Endodermal cell (in vitro differentiated cells): Measurements from ENCODE around the gene ST3GAL4. TPM values are rescaled to one million over a fixed set of nuclear protein-coding genes. Genes with fewer than 3 reads are reported as not detected.

Experiments used
- DNase-seq: peaks from one replicate; pipeline ENCODE4 v3.0.0-alpha.2; 2017
- H3K27ac ChIP-seq: 2 replicates; pipeline ENCODE4 v1.5.1; 2013; ENCODE audit warnings: mild to moderate bottlenecking, low read depth, low read length, moderate library complexity
- H3K27me3 ChIP-seq: 2 replicates; pipeline ENCODE4 v1.6.1; 2013; ENCODE audit warnings: mild to moderate bottlenecking, low read length, moderate library complexity; ENCODE audit not compliant: insufficient read depth, control insufficient read depth, poor library complexity, severe bottlenecking
- H3K36me3 ChIP-seq: 2 replicates; pipeline ENCODE4 v1.7.0; 2013; ENCODE audit warnings: mild to moderate bottlenecking, low read length, moderate library complexity; ENCODE audit not compliant: control insufficient read depth, insufficient read depth
- H3K4me1 ChIP-seq: one replicate; pipeline ENCODE4 v1.7.0; 2013; ENCODE audit warnings: low read length; ENCODE audit not compliant: control insufficient read depth, insufficient read depth
- H3K4me3 ChIP-seq: 2 replicates; pipeline ENCODE4 v1.5.1; 2013; ENCODE audit warnings: mild to moderate bottlenecking, low read length, moderate library complexity
- H3K9ac ChIP-seq: 2 replicates; pipeline ENCODE4 v1.6.1; 2013; ENCODE audit warnings: mild to moderate bottlenecking, low read length, moderate library complexity; ENCODE audit not compliant: poor library complexity, severe bottlenecking; ENCODE audit errors: extremely low read depth
- H3K9me3 ChIP-seq: 2 replicates; pipeline ENCODE4 v1.6.1; 2013; ENCODE audit warnings: mild to moderate bottlenecking, low read length, moderate library complexity; ENCODE audit not compliant: control insufficient read depth
- H3K27ac Mint-ChIP-seq: 2 replicates; pipeline ENCODE4 v1.8.0; 2020; ENCODE audit warnings: mixed read lengths
- H3K27me3 Mint-ChIP-seq: 2 replicates; pipeline ENCODE4 v1.8.0; 2021; ENCODE audit warnings: mild to moderate bottlenecking, mixed read lengths; ENCODE audit not compliant: insufficient read depth
- H3K36me3 Mint-ChIP-seq: 2 replicates; pipeline ENCODE4 v1.8.0; 2020; ENCODE audit warnings: low read depth, mixed read lengths
- H3K4me1 Mint-ChIP-seq: 2 replicates; pipeline ENCODE4 v1.8.0; 2020; ENCODE audit warnings: mixed read lengths
- H3K4me3 Mint-ChIP-seq: 2 replicates; pipeline ENCODE4 v1.8.0; 2020; ENCODE audit warnings: mild to moderate bottlenecking, moderate library complexity, mixed read lengths
- H3K9me3 Mint-ChIP-seq: 2 replicates; pipeline ENCODE4 v1.8.0; 2020; ENCODE audit warnings: mild to moderate bottlenecking, mixed read lengths
- CTCF ChIP-seq: fragments of 200-600 bp; sonication (generic); conservative IDR thresholded peaks from 2 replicates; pipeline ENCODE4 v1.5.0; 2021; ENCODE audit warnings: antibody characterized with exemption, mild to moderate bottlenecking
- WGBS, 2 experiments: methylation state at CpG; one replicate each; pipeline versions ENCODE4 v1.1.5 to v1.1.7; 2013; ENCODE audit warnings: missing lambda C conversion rate in 2 of 2, mixed read lengths in 1 of 2; ENCODE audit not compliant: insufficient coverage in 1 of 2, insufficient read length in 1 of 2; 5-methylcytosine and 5-hydroxymethylcytosine counted together
- total RNA-seq, 2 donors: library from RNA; stranded (reverse); fragmentation: NEBNext Ultra II Directional in 1 of 2; extraction: Animal tissue kit (Norgen Biotek cat#: 25700) in 1 of 2; gene quantifications; 2 replicates in 1 of 2; 3 replicates in 1 of 2; pipeline ENCODE4 v1.2.1, GENCODE V29; 2021

Gene ST3GAL4
- total RNA-seq, 2 donors from 2014 or later, result 16.5 to 21.5 TPM

DNA sequence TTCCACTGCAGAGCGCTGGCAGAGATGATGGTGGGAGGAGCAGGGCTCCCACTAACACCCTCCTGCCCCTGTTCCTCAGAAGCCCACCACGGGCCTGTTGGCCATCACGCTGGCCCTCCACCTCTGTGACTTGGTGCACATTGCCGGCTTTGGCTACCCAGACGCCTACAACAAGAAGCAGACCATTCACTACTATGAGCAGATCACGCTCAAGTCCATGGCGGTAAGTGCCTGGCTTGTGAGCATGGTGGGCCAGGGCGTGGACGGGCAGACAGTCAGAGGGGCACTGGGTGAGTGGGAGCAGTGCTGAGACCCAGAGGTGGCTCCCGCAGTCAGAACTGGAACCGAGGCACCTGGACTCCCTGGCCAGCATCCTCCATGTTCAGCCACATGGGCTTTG, 57.9 kb downstream of the ST3GAL4 start:
- no peaks in the 10 kb centered on the region for H3K4me1 ChIP-seq
- H3K4me3 Mint-ChIP-seq, result no peak overlapping the region

GRCh38 chr11:126413843-126414405, 58.4 kb downstream of the ST3GAL4 start:
- peaks cover 22% of the 10 kb centered on the region for H3K27me3 ChIP-seq
- no peak overlapping the region for H3K4me3 ChIP-seq
- Mint-ChIP-seq H3K9me3 (no peaks in the 10 kb centered on the region), H3K36me3 (peaks cover 23% of the 10 kb centered on the region), H3K4me1 (peaks cover 7% of the 10 kb centered on the region), H3K4me3 (no peak overlapping the region), H3K27me3 (peaks cover 22% of the 10 kb centered on the region), H3K27ac (no peak overlapping the region)
- 91 to 100% methylated on average over 2 to 9 of the region's 9 CpGs for WGBS, 2 experiments
- H3K36me3 ChIP-seq, result no peaks in the 10 kb centered on the region
- no peak for TF ChIP-seq CTCF
- H3K27ac ChIP-seq, result no peak overlapping the region
- H3K4me1 ChIP-seq, result no peaks in the 10 kb centered on the region
- H3K9ac ChIP-seq, result no peak overlapping the region
- DNase-seq, result no peak
- H3K9me3 ChIP-seq, result no peaks in the 10 kb centered on the region

More for the DNA sequence above, 57.9 kb downstream of the ST3GAL4 start:
- H3K4me3 ChIP-seq, result no peak overlapping the region
- no peaks in the 10 kb centered on the region for H3K9me3 ChIP-seq
- no peak overlapping the region for H3K27ac Mint-ChIP-seq
- peaks cover 27% of the 10 kb centered on the region for H3K36me3 Mint-ChIP-seq
- no peak overlapping the region for H3K27ac ChIP-seq
- peaks cover 7% of the 10 kb centered on the region for H3K4me1 Mint-ChIP-seq
- H3K9me3 Mint-ChIP-seq, result no peaks in the 10 kb centered on the region
- H3K36me3 ChIP-seq, result peaks cover 3% of the 10 kb centered on the region
- WGBS, 2 experiments, result 87 to 91% methylated on average over 5 to 11 of the region's 11 CpGs
- no peak for TF ChIP-seq CTCF
- peaks cover 17% of the 10 kb centered on the region for H3K27me3 ChIP-seq
- H3K9ac ChIP-seq, result no peak overlapping the region
- no peak for DNase-seq
- peaks cover 17% of the 10 kb centered on the region for H3K27me3 Mint-ChIP-seq

- Mint-ChIP-seq H3K9me3 (no peaks in the 10 kb centered on the region), H3K27me3 (peaks cover 24% of the 10 kb centered on the region)
- no peak for DNase-seq
These were observed 59.1 kb downstream of the ST3GAL4 start for GRCh38 chr11:126414615-126415014.

More at GRCh38 chr11:126414615-126415014, 59.1 kb downstream of the ST3GAL4 start:
- Histone ChIP-seq H3K27me3 (peaks cover 29% of the 10 kb centered on the region), H3K4me1 (no peaks in the 10 kb centered on the region), H3K9ac (no peak overlapping the region), H3K27ac (no peak overlapping the region), H3K36me3 (no peaks in the 10 kb centered on the region), H3K9me3 (no peaks in the 10 kb centered on the region), H3K4me3 (no peak overlapping the region)
- no peak overlapping the region for H3K27ac Mint-ChIP-seq
- peaks cover 7% of the 10 kb centered on the region for H3K4me1 Mint-ChIP-seq
- WGBS, 2 experiments, result 96% methylated on average over 4 of the region's 5 CpGs; no CpG with 5 or more reads in 1 of the 2 experiments
- peaks cover 16% of the 10 kb centered on the region for H3K36me3 Mint-ChIP-seq
- no peak overlapping the region for H3K4me3 Mint-ChIP-seq
- TF ChIP-seq CTCF, result no peak
